Ovary (tissue), 9 donors: ENCODE data around the gene APOC4. TPM values are rescaled to one million over a fixed set of nuclear protein-coding genes. Genes with fewer than 3 reads are reported as not detected.

Source experiments
- DNase-seq, 5 donors: peaks; one replicate each; pipeline ENCODE4 v3.0.0-alpha.2; 2019 to 2020
- H3K27ac ChIP-seq, 2 donors: fragments of 200-600 bp; one replicate each; pipeline versions ENCODE4 v1.5.1 to v1.8.0; 2019 to 2022
- H3K27me3 ChIP-seq: fragments of 200-600 bp; one replicate; pipeline ENCODE4 v1.8.0; 2022
- H3K36me3 ChIP-seq: fragments of 200-600 bp; sonication (generic); one replicate; pipeline ENCODE4 v1.5.1; 2019
- H3K4me1 ChIP-seq: one replicate; pipeline ENCODE4 v1.8.1; 2013; ENCODE audit warnings: mild to moderate bottlenecking, moderate library complexity; ENCODE audit not compliant: insufficient read depth
- H3K4me3 ChIP-seq: fragments of 200-600 bp; sonication (generic); one replicate; pipeline ENCODE4 v1.5.1; 2017
- H3K9me3 ChIP-seq, 2 donors: fragments of 200-600 bp in 1 of 2; sonication (generic) in 1 of 2; one replicate each; pipeline versions ENCODE4 v1.5.1 to v1.8.1; 2013 to 2019; ENCODE audit warnings: mild to moderate bottlenecking in 1 of 2, moderate library complexity in 1 of 2
- EP300 ChIP-seq: sonication (generic); formaldehyde crosslinking; IDR thresholded peaks from one replicate; pipeline ENCODE4 v1.6.1; 2017; ENCODE audit warnings: antibody characterized with exemption
- POLR2A ChIP-seq: fragments of 450-650 bp; IDR thresholded peaks from one replicate; pipeline ENCODE4 v1.6.1; 2017; ENCODE audit warnings: antibody characterized with exemption, mild to moderate bottlenecking, moderate library complexity
- WGBS, 3 donors: extraction: QIAGEN DNeasy Blood & Tissue Kit in 1 of 3; methylation state at CpG; one replicate each; pipeline versions ENCODE4 v1.1.5 to v1.1.7; 2013 to 2017; 5-methylcytosine and 5-hydroxymethylcytosine counted together
- intact Hi-C, 4 donors: fragments of 100-400 bp; cut with DNase I; formaldehyde crosslinking; loops; one replicate each; pipeline versions ENCODE4 v1.11.0 to v1.15.1; 2022 to 2023
- polyA plus RNA-seq, 2 donors: library from polyadenylated mRNA; stranded (reverse); fragments of 200-250 nt in 1 of 2; fragments of 350-450 nt in 1 of 2; fragmentation: Illumina TruSeq in 1 of 2; extraction: RNeasy Lipid Tissue Mini Kit (QIAGEN cat#74804) in 1 of 2; gene quantifications; one replicate each; pipeline ENCODE4 v1.2.3, GENCODE V29; 2013 to 2014
- total RNA-seq, 7 donors: library from RNA; depleted of rRNA in 2 of 7; stranded (reverse); fragments of >200 nt in 2 of 7; fragmentation: NEBNext Ultra II Directional in 3 of 7; extraction: Animal tissue kit (Norgen Biotek cat#: 25700) in 3 of 7; gene quantifications; one replicate each; pipeline versions ENCODE4 v1.1.0 to v1.2.4, GENCODE V29; 2016 to 2023
- TF ChIP-seq, protein P1 (sequence below), 3 donors: fragments of 450-650 bp in 2 of 3; fragments of 200-600 bp in 1 of 3; IDR thresholded peaks; one replicate each; pipeline versions ENCODE4 v1.5.1 to v1.8.0; 2016 to 2022; ENCODE audit warnings: antibody characterized with exemption in 3 of 3, mild to moderate bottlenecking in 1 of 3
- donor health status: DM: no; HTN: no; CAD: no; lungs with moderate emphysema.
- donor health status: DM: no; HTN: no; CAD: no.
- donor health status: Bipolar disorder and iron deficiency.
- donor health status: DM: yes; HTN: yes; CAD: no.
- donor health status: DM: no; HTN: no; CAD: no.
- donor health status: DM: yes; HTN: yes; CAD: no.

The APOC4 gene
- total and polyA plus RNA-seq, 9 donors, result 0.57 TPM; not detected in 8

DNA sequence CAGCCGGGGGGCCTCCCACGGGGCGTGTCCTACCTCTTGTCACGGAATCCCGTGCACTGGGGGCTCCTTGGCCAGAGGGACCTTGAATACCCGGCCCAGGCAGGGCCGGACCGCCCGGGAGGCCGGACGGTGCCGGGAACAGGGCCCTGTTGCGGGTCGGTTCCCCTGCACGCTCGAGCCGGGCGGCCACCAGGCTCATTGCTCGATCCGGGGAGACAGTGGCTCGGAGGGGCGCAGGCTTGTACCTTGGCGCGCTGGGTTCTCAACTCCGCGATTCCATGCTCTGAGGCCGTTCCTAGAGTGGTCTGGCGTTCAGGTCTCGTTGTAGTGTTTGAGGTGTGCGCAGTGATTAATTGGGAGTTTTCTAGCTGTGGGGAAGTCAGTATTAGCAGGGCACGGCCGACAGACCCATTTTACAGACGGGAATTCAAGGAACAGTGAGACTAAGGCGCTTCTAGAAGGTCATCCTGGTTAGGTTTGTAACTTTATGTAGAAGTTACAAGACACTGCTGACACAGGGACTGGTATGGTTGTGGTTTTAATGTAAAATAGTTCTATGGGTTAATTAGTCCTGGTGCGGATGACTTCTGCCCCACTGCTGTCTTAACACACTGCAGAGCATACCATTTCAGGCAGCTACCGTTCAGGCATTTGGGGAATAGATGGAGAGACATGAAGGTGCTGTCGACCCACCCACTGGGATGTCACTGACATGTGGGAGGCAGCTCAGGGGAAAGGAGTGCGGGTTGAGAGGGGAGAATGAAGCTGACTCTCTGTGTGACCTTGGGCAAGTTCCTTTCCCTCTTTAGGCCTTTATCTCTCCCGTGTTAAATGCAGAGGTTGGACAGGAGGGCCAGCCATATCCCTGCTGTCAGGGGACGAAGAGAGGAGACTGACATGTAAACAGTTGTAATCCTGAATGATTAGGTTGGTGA lies 13.7 kb downstream of the APOC4 start:
- Histone ChIP-seq H3K4me1 (peaks cover 13% of the 10 kb centered on the region), H3K36me3 (no peaks in the 10 kb centered on the region), H3K27ac (peak overlapping the region; percentile 52 to 81), H3K4me3 (peak overlapping the region; percentile 65), H3K9me3 (no peaks in the 10 kb centered on the region), H3K27me3 (no peaks in the 10 kb centered on the region)
- no peak for DNase-seq
- WGBS, 3 donors, result 1 to 3% (median 2%) methylated on average over 26 to 40 of the region's 40 CpGs
- TF ChIP-seq EP300 (no peak), POLR2A (no peak)
- TF ChIP-seq, protein P1, sequence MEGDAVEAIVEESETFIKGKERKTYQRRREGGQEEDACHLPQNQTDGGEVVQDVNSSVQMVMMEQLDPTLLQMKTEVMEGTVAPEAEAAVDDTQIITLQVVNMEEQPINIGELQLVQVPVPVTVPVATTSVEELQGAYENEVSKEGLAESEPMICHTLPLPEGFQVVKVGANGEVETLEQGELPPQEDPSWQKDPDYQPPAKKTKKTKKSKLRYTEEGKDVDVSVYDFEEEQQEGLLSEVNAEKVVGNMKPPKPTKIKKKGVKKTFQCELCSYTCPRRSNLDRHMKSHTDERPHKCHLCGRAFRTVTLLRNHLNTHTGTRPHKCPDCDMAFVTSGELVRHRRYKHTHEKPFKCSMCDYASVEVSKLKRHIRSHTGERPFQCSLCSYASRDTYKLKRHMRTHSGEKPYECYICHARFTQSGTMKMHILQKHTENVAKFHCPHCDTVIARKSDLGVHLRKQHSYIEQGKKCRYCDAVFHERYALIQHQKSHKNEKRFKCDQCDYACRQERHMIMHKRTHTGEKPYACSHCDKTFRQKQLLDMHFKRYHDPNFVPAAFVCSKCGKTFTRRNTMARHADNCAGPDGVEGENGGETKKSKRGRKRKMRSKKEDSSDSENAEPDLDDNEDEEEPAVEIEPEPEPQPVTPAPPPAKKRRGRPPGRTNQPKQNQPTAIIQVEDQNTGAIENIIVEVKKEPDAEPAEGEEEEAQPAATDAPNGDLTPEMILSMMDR (IDR thresholded peaks at IDR 0.05), result no peak
- intact Hi-C loops, result no loop called here

GRCh38 chr19:44957526-44957925 lies 15.5 kb downstream of the APOC4 start:
- no peaks in the 10 kb centered on the region for H3K27me3 ChIP-seq
- no peak for DNase-seq
- peaks cover 11% of the 10 kb centered on the region for H3K4me1 ChIP-seq
- TF ChIP-seq POLR2A, result no peak
- no peak overlapping the region for H3K4me3 ChIP-seq
- no peak overlapping the region for H3K27ac ChIP-seq
- H3K9me3 ChIP-seq, result no peaks in the 10 kb centered on the region
- H3K36me3 ChIP-seq, result no peaks in the 10 kb centered on the region
- WGBS, 3 donors, result 67 to 72% (median 68%) methylated on average over 7 of the region's 7 CpGs
- intact Hi-C loops, result no loop called here

DNA sequence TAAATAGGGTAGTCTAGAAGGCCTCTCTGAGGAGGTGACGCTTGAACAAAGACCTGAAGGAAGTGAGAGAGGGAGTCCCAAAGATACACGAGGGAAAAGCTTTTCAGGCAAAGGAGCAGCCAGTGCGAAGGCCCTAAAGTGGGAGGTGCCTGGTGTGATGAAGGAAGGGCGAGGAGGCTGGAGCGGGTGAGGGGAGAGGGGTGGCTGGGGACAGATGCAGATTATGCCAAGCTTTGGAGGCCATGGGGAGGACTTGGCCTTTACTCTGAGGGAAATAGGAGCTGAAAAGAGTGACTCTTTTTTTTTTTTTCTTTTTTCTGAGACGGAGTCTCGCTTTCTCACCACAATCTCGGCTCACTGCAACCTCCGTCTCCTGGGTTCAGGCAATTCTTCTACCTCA lies 16.1 kb downstream of the APOC4 start:
- Histone ChIP-seq H3K9me3 (no peaks in the 10 kb centered on the region), H3K27me3 (no peaks in the 10 kb centered on the region), H3K36me3 (no peaks in the 10 kb centered on the region), H3K4me1 (peaks cover 11% of the 10 kb centered on the region), H3K27ac (no peak overlapping the region), H3K4me3 (no peak overlapping the region)
- TF ChIP-seq EP300 (no peak), POLR2A (no peak)
- TF ChIP-seq, protein P1 (IDR thresholded peaks at IDR 0.05), result no peak
- intact Hi-C loops, result no loop called here
- 78 to 82% (median 79%) methylated on average over 9 of the region's 9 CpGs for WGBS, 3 donors
- no peak for DNase-seq

GRCh38 chr19:44959691-44960090 lies 17.7 kb downstream of the APOC4 start:
- WGBS, 3 donors, result 71 to 78% (median 75%) methylated on average over 5 of the region's 5 CpGs
- Histone ChIP-seq H3K4me1 (peaks cover 11% of the 10 kb centered on the region), H3K27me3 (no peaks in the 10 kb centered on the region), H3K27ac (no peak overlapping the region), H3K9me3 (no peaks in the 10 kb centered on the region), H3K4me3 (no peak overlapping the region), H3K36me3 (no peaks in the 10 kb centered on the region)
- intact Hi-C loops, result no loop called here
- TF ChIP-seq EP300 (no peak), POLR2A (no peak)
- TF ChIP-seq, protein P1 (IDR thresholded peaks at IDR 0.05), result no peak
- DNase-seq, result no peak
